Neural crest cell (in vitro differentiated cells): ENCODE data around the gene NME9. TPM values are rescaled to one million over a fixed set of nuclear protein-coding genes. Genes with fewer than 3 reads are reported as not detected.

Experiments
- DNase-seq: peaks from one replicate; pipeline ENCODE4 v3.0.0; 2021; ENCODE audit warnings: low read depth, mixed read lengths, low spot score
- H3K27ac Mint-ChIP-seq: one replicate; pipeline ENCODE4 v1.8.0; 2021; ENCODE audit warnings: mild to moderate bottlenecking, mixed read lengths; ENCODE audit not compliant: unreplicated experiment
- H3K27me3 Mint-ChIP-seq: 2 replicates; pipeline ENCODE4 v1.8.0; 2021; ENCODE audit warnings: low read depth, mild to moderate bottlenecking, mixed read lengths
- H3K36me3 Mint-ChIP-seq: 2 replicates; pipeline ENCODE4 v1.8.0; 2021; ENCODE audit warnings: low read depth, mild to moderate bottlenecking, mixed read lengths
- H3K4me1 Mint-ChIP-seq: 2 replicates; pipeline ENCODE4 v1.8.0; 2021; ENCODE audit warnings: mixed read lengths
- H3K4me3 Mint-ChIP-seq: one replicate; pipeline ENCODE4 v1.8.0; 2021; ENCODE audit warnings: mild to moderate bottlenecking, mixed read lengths
- H3K9me3 Mint-ChIP-seq: 2 replicates; pipeline ENCODE4 v1.8.0; 2021; ENCODE audit warnings: mixed read lengths
- total RNA-seq: library from RNA; stranded (reverse); gene quantifications from 2 replicates; pipeline ENCODE4 v1.2.1, GENCODE V29; 2021
- TF ChIP-seq, protein P1 (sequence below): fragments of 200-600 bp; sonication (generic); conservative IDR thresholded peaks from 2 replicates; pipeline ENCODE4 v1.5.0; 2021; ENCODE audit warnings: antibody characterized with exemption, mild to moderate bottlenecking

NME9 gene
- total RNA-seq, 1 donor from 2014 or later, result 0.79 TPM

DNA sequence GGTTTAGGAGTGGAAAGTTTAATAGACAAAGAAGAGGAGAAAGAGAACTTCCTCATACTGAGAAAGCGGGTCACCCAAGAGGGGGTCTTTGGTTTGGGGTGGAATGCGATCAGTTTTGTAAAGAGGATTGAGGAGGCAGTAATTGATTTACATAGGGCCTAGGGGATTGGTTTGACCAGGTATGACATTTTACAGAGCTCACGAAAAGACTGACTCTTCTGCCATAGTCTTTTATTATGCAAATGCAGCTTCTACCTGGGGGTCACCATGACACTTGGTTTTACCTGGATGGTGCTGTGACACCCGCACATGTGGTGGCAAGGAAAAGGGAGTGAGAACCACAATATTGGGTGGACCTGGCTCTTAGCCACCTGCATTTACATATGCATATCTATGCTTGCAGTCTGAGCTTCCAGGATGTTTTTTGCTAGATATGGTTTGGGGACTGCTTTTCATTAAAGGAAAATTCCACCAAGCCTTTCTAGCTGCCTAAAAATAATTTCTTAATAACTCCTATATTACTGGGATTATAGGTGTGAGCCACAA lies 6.9 kb upstream of the NME9 start:
- TF ChIP-seq, protein P1, sequence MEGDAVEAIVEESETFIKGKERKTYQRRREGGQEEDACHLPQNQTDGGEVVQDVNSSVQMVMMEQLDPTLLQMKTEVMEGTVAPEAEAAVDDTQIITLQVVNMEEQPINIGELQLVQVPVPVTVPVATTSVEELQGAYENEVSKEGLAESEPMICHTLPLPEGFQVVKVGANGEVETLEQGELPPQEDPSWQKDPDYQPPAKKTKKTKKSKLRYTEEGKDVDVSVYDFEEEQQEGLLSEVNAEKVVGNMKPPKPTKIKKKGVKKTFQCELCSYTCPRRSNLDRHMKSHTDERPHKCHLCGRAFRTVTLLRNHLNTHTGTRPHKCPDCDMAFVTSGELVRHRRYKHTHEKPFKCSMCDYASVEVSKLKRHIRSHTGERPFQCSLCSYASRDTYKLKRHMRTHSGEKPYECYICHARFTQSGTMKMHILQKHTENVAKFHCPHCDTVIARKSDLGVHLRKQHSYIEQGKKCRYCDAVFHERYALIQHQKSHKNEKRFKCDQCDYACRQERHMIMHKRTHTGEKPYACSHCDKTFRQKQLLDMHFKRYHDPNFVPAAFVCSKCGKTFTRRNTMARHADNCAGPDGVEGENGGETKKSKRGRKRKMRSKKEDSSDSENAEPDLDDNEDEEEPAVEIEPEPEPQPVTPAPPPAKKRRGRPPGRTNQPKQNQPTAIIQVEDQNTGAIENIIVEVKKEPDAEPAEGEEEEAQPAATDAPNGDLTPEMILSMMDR, result no peak
- no peak overlapping the region for H3K27ac Mint-ChIP-seq
- no peaks in the 10 kb centered on the region for H3K36me3 Mint-ChIP-seq
- no peaks in the 10 kb centered on the region for H3K9me3 Mint-ChIP-seq
- no peak overlapping the region for H3K4me3 Mint-ChIP-seq
- H3K4me1 Mint-ChIP-seq, result no peaks in the 10 kb centered on the region
- no peak for DNase-seq
- peaks cover 6% of the 10 kb centered on the region for H3K27me3 Mint-ChIP-seq

DNA sequence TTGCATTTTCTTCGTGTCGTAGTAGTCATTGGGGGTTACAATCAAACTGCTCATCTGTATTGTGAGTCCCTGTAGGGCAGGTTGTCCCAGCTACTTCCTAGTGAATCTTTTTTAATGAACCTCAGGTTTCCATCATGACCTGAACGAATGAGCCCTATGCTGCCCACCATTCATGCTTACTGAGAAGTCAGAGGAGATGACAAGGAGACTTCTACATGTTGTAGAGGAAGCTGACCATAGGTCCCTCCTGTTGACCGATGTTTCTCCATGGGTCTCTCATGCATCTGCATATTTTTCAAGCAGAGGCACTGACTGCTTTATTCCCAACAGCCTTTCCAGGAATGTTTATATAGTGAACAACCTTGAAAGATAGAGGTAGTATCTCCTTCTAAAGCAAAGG lies 5.0 kb upstream of the NME9 start:
- H3K27ac Mint-ChIP-seq, result no peak overlapping the region
- peaks cover 10% of the 10 kb centered on the region for H3K27me3 Mint-ChIP-seq
- H3K36me3 Mint-ChIP-seq, result no peaks in the 10 kb centered on the region
- no peak overlapping the region for H3K4me3 Mint-ChIP-seq
- DNase-seq, result no peak
- TF ChIP-seq, protein P1, result no peak
- peaks cover 6% of the 10 kb centered on the region for H3K4me1 Mint-ChIP-seq
- H3K9me3 Mint-ChIP-seq, result no peaks in the 10 kb centered on the region

DNA sequence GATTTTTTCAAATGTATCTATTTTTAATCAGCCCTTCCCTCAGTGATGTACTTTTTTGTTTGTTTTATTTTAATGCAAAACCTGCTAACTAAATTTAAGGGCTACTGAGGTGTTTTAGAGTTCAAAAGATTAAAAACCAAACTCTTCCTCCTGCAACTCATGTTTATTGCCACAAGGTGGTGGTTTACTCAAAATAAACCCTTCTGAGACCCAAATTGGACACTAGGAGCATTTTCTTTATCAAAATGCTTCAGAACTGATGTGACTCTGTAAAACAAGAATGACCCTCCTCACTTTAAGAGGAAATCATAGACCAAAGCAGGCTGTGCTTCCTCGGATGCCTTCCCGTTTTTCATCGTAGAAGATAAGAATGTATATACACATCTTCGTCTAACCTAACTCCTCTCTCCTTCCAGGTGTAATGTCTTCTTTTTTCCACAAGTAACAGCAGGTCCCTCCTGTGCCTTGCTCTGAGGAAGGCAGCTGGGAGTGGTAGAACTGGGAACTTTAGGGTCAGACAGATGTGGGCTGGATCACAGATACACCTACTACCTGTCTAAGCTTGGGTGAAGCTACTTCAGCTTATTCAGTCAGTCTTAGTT lies 2.9 kb upstream of the NME9 start:
- DNase-seq, result no peak
- TF ChIP-seq, protein P1, result peak; percentile 72
- peaks cover 19% of the 10 kb centered on the region for H3K27me3 Mint-ChIP-seq
- no peak overlapping the region for H3K27ac Mint-ChIP-seq
- peaks cover 16% of the 10 kb centered on the region for H3K4me1 Mint-ChIP-seq
- no peaks in the 10 kb centered on the region for H3K9me3 Mint-ChIP-seq
- H3K36me3 Mint-ChIP-seq, result no peaks in the 10 kb centered on the region
- H3K4me3 Mint-ChIP-seq, result peak overlapping the region; percentile 71

DNA sequence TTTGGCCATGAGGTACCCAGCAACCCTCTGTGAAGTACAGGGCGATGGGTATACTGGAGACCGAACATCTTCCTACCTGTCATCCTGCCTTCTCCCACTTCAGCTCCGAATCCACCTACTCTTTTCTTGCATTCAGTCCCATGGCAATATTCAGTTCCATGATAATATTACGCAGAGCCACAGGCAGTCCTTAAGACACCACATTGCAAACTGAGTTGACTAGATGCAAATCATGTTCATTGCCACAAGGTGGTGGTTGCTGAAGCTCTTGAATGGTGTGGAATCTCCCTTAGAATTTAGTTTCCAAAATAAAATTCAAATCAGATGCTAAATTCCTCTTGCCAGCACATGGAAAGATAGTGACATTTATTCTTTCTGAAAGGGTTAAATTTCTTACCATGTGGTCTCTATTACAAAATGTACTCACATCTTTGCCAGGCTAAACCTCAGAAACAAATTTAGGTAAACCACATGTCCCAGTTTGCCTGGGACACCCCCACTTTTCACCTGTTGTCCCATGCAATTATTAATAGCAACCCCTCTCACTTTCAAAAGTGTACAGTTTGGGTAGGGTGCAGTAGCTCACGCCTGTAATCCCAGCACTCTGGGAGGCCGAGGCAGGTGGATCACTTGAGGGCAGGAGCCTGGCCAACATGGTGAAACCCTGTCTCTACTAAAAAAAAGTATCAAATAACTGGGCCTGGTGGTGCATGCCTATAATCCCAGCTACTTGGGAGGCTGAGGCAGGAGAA lies 1.7 kb upstream of the NME9 start:
- Mint-ChIP-seq H3K36me3 (no peaks in the 10 kb centered on the region), H3K27me3 (peaks cover 19% of the 10 kb centered on the region), H3K4me1 (peaks cover 16% of the 10 kb centered on the region), H3K4me3 (peak overlapping the region; percentile 39), H3K9me3 (no peaks in the 10 kb centered on the region), H3K27ac (no peak overlapping the region)
- TF ChIP-seq, protein P1, result peak; percentile 36
- no peak for DNase-seq

DNA sequence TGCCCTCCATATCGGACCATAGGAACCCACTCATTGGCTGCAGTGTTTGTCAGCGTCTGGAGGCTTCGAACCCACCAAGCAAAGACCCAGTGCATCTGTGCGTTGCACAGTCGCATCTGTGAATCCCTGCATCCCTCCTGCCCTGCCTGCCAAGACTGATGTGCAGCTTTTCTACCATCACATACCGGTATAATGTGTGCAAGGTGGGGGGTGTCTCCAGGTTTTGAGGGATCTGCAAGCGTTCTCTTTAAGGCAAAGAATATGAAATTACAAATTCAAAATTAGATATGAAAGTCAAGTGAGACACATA lies 288 bp upstream of the NME9 start:
- Mint-ChIP-seq H3K27ac (no peak overlapping the region), H3K4me1 (peaks cover 16% of the 10 kb centered on the region), H3K9me3 (no peaks in the 10 kb centered on the region), H3K4me3 (peak overlapping the region; percentile 97), H3K27me3 (peaks cover 17% of the 10 kb centered on the region), H3K36me3 (no peaks in the 10 kb centered on the region)
- TF ChIP-seq, protein P1, result no peak
- DNase-seq, result no peak
